HepG2 (cell line): ENCODE data around the gene CHRNA5.

Experiments
- AFF4 ChIP-seq: sonication (generic); formaldehyde crosslinking; IDR thresholded peaks from 2 replicates; pipeline ENCODE4 v1.4.0; 2020; ENCODE audit warnings: missing genetic modification reagents
- BCL3 ChIP-seq: sonication (generic); formaldehyde crosslinking; IDR thresholded peaks from 2 replicates; pipeline ENCODE4 v1.5.1; 2020; ENCODE audit warnings: mild to moderate bottlenecking, missing genetic modification reagents, moderate library complexity
- CTCF ChIP-seq: sonication (generic); formaldehyde crosslinking; IDR thresholded peaks from 2 replicates; pipeline ENCODE4 v1.5.0; 2020; ENCODE audit warnings: mild to moderate bottlenecking, missing genetic modification reagents, moderate library complexity
- GABPB1 ChIP-seq: IDR thresholded peaks from 2 replicates; pipeline ENCODE4 v1.6.1; 2016; ENCODE audit warnings: mild to moderate bottlenecking, missing genetic modification reagents, moderate library complexity, missing compliant biosample characterization
- KDM6A ChIP-seq: IDR thresholded peaks from 2 replicates; pipeline ENCODE4 v1.6.1; 2016; ENCODE audit warnings: low read depth
- NONO ChIP-seq, 2 experiments: fragments of 450-650 bp in 1 of 2; sonication (generic) in 1 of 2; formaldehyde crosslinking in 1 of 2; IDR thresholded peaks in 1 of 2; conservative IDR thresholded peaks in 1 of 2; 2 replicates each; pipeline versions ENCODE4 v1.6.1 to v1.8.0; 2017 to 2022; ENCODE audit warnings: mild to moderate bottlenecking in 1 of 2, missing genetic modification reagents in 1 of 2, moderate library complexity in 1 of 2
- RXRA ChIP-seq: sonication (generic); formaldehyde crosslinking; IDR thresholded peaks from 2 replicates; pipeline ENCODE4 v1.5.1; 2020; ENCODE audit warnings: missing genetic modification reagents
- TCF7 ChIP-seq: sonication (generic); IDR thresholded peaks from 2 replicates; pipeline ENCODE4 v1.6.1; 2016; ENCODE audit warnings: antibody characterized with exemption, low read depth
- ZBTB43 ChIP-seq: sonication (generic); formaldehyde crosslinking; conservative IDR thresholded peaks from 2 replicates; pipeline ENCODE4 v1.4.0; 2020; ENCODE audit warnings: missing genetic modification reagents
- ZNF121 ChIP-seq: sonication (generic); formaldehyde crosslinking; IDR thresholded peaks from 2 replicates; pipeline ENCODE4 v1.5.0; 2020; ENCODE audit warnings: mild to moderate bottlenecking, missing genetic modification reagents
- ZNF558 ChIP-seq: sonication (generic); formaldehyde crosslinking; IDR thresholded peaks from 2 replicates; pipeline ENCODE4 v1.9.0; 2022; ENCODE audit warnings: mild to moderate bottlenecking, missing genetic modification reagents, borderline replicate concordance
- TF ChIP-seq, protein P1 (sequence below): sonication (generic); formaldehyde crosslinking; IDR thresholded peaks from 2 replicates; pipeline ENCODE4 v1.5.0; 2020; ENCODE audit warnings: missing genetic modification reagents
- TF ChIP-seq, protein P2 (sequence below): IDR thresholded peaks from 2 replicates; pipeline ENCODE4 v1.6.1; 2016

GRCh38 chr15:78563092-78563491 is 2.2 kb upstream of the CHRNA5 start:
- no peak for TF ChIP-seq ZBTB43
- no peak for TF ChIP-seq NONO (IDR thresholded peaks at IDR 0.05)
- TF ChIP-seq NONO (CRISPR knock-in tag; conservative IDR thresholded peaks at IDR 0.05), result no peak
- TF ChIP-seq, protein P1, sequence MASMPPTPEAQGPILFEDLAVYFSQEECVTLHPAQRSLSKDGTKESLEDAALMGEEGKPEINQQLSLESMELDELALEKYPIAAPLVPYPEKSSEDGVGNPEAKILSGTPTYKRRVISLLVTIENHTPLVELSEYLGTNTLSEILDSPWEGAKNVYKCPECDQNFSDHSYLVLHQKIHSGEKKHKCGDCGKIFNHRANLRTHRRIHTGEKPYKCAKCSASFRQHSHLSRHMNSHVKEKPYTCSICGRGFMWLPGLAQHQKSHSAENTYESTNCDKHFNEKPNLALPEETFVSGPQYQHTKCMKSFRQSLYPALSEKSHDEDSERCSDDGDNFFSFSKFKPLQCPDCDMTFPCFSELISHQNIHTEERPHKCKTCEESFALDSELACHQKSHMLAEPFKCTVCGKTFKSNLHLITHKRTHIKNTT, result no peak
- no peak for TF ChIP-seq BCL3 (CRISPR knock-in tag)
- no peak for TF ChIP-seq KDM6A (CRISPR knock-in tag)
- TF ChIP-seq RXRA, result no peak
- no peak for TF ChIP-seq GABPB1 (CRISPR knock-in tag)
- TF ChIP-seq ZNF121, result no peak
- no peak for TF ChIP-seq CTCF (CRISPR knock-in tag)
- no peak for TF ChIP-seq TCF7
- TF ChIP-seq ZNF558 (CRISPR knock-in tag), result no peak
- TF ChIP-seq AFF4 (CRISPR knock-in tag), result no peak
- TF ChIP-seq, protein P2, sequence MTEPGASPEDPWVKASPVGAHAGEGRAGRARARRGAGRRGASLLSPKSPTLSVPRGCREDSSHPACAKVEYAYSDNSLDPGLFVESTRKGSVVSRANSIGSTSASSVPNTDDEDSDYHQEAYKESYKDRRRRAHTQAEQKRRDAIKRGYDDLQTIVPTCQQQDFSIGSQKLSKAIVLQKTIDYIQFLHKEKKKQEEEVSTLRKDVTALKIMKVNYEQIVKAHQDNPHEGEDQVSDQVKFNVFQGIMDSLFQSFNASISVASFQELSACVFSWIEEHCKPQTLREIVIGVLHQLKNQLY, result no peak
